IMR-90 (cell line): Measurements from ENCODE around the gene SLC6A17. TPM values are rescaled to one million over a fixed set of nuclear protein-coding genes. Genes with fewer than 3 reads are reported as not detected.

ENCODE experiments used
- ATAC-seq: fragments of 200-7000 bp; cut with Tn5 transposase; 2 replicates; pipeline ENCODE4 v1.9.1; 2020; ENCODE audit warnings: low read depth, mild to moderate bottlenecking, moderate library complexity
- BruUV-seq: library from RNA; stranded (reverse); fragments of 400-500 nt; replicated peaks from 2 replicates; lab custom pipeline; 2021; lab: Mats Ljungman, UMichigan
- CTCF ChIA-PET: fragments of 300-600 bp; formaldehyde crosslinking; extraction: SDS; loops from one replicate; lab custom pipeline; 2021; ENCODE audit warnings: antibody characterized with exemption; lab: Yijun Ruan, JAX
- POLR2A ChIA-PET: fragments of 300-600 bp; sonication (Branson Sonifier 250); formaldehyde crosslinking; loops from one replicate; lab custom pipeline; 2022; ENCODE audit warnings: antibody characterized with exemption; ENCODE audit not compliant: unreplicated experiment; lab: Charles Lee
- DNase-seq: peaks from one replicate; pipeline ENCODE4 v3.0.0; 2013
- H2AFZ ChIP-seq: replicated peaks from 2 replicates; pipeline ENCODE3; 2013; ENCODE audit warnings: low read length, mild to moderate bottlenecking; ENCODE audit not compliant: poor library complexity
- H2AK5ac ChIP-seq: 2 replicates; pipeline ENCODE4 v1.6.1; 2013; ENCODE audit warnings: low read depth, low read length, inconsistent platforms
- H2AK9ac ChIP-seq: replicated peaks from 2 replicates; pipeline ENCODE3; 2013; ENCODE audit warnings: mild to moderate bottlenecking, low read depth, low read length, moderate library complexity; ENCODE audit not compliant: poor library complexity
- H2BK120ac ChIP-seq: 2 replicates; pipeline ENCODE4 v1.6.1; 2013; ENCODE audit warnings: low read depth, low read length, inconsistent platforms
- H2BK15ac ChIP-seq: 3 replicates; pipeline ENCODE4 v1.6.1; 2013; ENCODE audit warnings: low read depth, low read length, inconsistent platforms
- H2BK20ac ChIP-seq: 2 replicates; pipeline ENCODE4 v1.6.1; 2013; ENCODE audit warnings: low read depth, mild to moderate bottlenecking, inconsistent platforms, low read length, moderate library complexity
- H2BK5ac ChIP-seq: 2 replicates; pipeline ENCODE4 v1.6.1; 2013; ENCODE audit warnings: mild to moderate bottlenecking, low read depth, low read length, inconsistent platforms; ENCODE audit not compliant: poor library complexity, severe bottlenecking
- H3K14ac ChIP-seq: replicated peaks from 2 replicates; pipeline ENCODE4 v1.6.1; 2013; ENCODE audit warnings: low read depth, low read length, inconsistent platforms
- H3K18ac ChIP-seq: 2 replicates; pipeline ENCODE4 v1.6.1; 2013; ENCODE audit warnings: low read depth, low read length, control low read depth
- H3K23ac ChIP-seq: 2 replicates; pipeline ENCODE4 v1.6.1; 2013; ENCODE audit warnings: low read depth, low read length, inconsistent platforms
- H3K27ac ChIP-seq: 2 replicates; pipeline ENCODE4 v1.5.1; 2013; ENCODE audit warnings: mild to moderate bottlenecking, control low read depth, low read length; ENCODE audit not compliant: insufficient read depth
- H3K27me3 ChIP-seq: 2 replicates; pipeline ENCODE4 v1.6.1; 2013; ENCODE audit warnings: low read length; ENCODE audit not compliant: control insufficient read depth, insufficient read depth
- H3K36me3 ChIP-seq: 2 replicates; pipeline ENCODE4 v1.6.1; 2013; ENCODE audit warnings: low read length, mixed read lengths; ENCODE audit not compliant: control insufficient read depth, insufficient read depth
- H3K4ac ChIP-seq: 2 replicates; pipeline ENCODE4 v1.6.1; 2013; ENCODE audit warnings: low read depth, low read length, inconsistent platforms
- H3K4me1 ChIP-seq: 2 replicates; pipeline ENCODE4 v1.6.1; 2013; ENCODE audit warnings: low read length, mixed read lengths; ENCODE audit not compliant: control insufficient read depth, insufficient read depth
- H3K4me2 ChIP-seq: 2 replicates; pipeline ENCODE4 v1.6.1; 2013; ENCODE audit warnings: low read depth, mild to moderate bottlenecking, control low read depth, low read length, moderate library complexity
- H3K4me3 ChIP-seq: 2 replicates; pipeline ENCODE4 v1.5.1; 2013; ENCODE audit warnings: low read depth, mild to moderate bottlenecking, control low read depth, low read length, moderate library complexity; ENCODE audit not compliant: insufficient read depth
- H3K56ac ChIP-seq: 2 replicates; pipeline ENCODE4 v1.6.1; 2013; ENCODE audit warnings: low read length, inconsistent platforms; ENCODE audit not compliant: insufficient read depth; ENCODE audit errors: extremely low read depth
- H3K79me1 ChIP-seq, 2 experiments: 2 replicates each; pipeline ENCODE4 v1.6.1; 2013; ENCODE audit warnings: low read length in 2 of 2, inconsistent platforms in 1 of 2, low read depth in 1 of 2
- H3K9ac ChIP-seq: 2 replicates; pipeline ENCODE4 v1.6.1; 2013; ENCODE audit warnings: low read depth, low read length, control low read depth
- H3K9me1 ChIP-seq: 2 replicates; pipeline ENCODE4 v1.6.1; 2013; ENCODE audit warnings: low read length, inconsistent platforms; ENCODE audit not compliant: insufficient read depth
- H3K9me3 ChIP-seq: 2 replicates; pipeline ENCODE4 v1.6.1; 2013; ENCODE audit warnings: low read length; ENCODE audit not compliant: control insufficient read depth, insufficient read depth
- H4K20me1 ChIP-seq: 2 replicates; pipeline ENCODE4 v1.6.1; 2013; ENCODE audit warnings: low read length, inconsistent platforms; ENCODE audit not compliant: insufficient read depth
- H4K5ac ChIP-seq: 2 replicates; pipeline ENCODE4 v1.6.1; 2013; ENCODE audit warnings: mild to moderate bottlenecking, low read depth, low read length, control low read depth
- H4K8ac ChIP-seq, 2 experiments: 2 replicates each; pipeline ENCODE4 v1.6.1; 2013; ENCODE audit warnings: low read depth in 2 of 2, low read length in 2 of 2, control low read depth in 1 of 2, inconsistent platforms in 1 of 2
- H4K91ac ChIP-seq: 2 replicates; pipeline ENCODE4 v1.6.1; 2013; ENCODE audit warnings: low read depth, low read length, inconsistent platforms; ENCODE audit not compliant: insufficient read depth
- BHLHE40 ChIP-seq: fragments of 150-350 bp; IDR thresholded peaks from 2 replicates; pipeline ENCODE4 v1.6.1; 2016; ENCODE audit warnings: mild to moderate bottlenecking, low read depth, low read length
- MAFK ChIP-seq: IDR thresholded peaks from 2 replicates; pipeline ENCODE4 v1.6.1; 2012; ENCODE audit warnings: low read depth, low read length, improper control_type of control experiment
- MAZ ChIP-seq: IDR thresholded peaks from 2 replicates; pipeline ENCODE4 v1.6.1; 2012; ENCODE audit warnings: low read depth, mild to moderate bottlenecking, low read length, improper control_type of control experiment, moderate library complexity, borderline replicate concordance
- MXI1 ChIP-seq: IDR thresholded peaks from 2 replicates; pipeline ENCODE4 v1.6.1; 2012; ENCODE audit warnings: low read depth, mild to moderate bottlenecking, low read length, moderate library complexity, borderline replicate concordance
- NFE2L2 ChIP-seq: fragments of 150-350 bp; IDR thresholded peaks from 2 replicates; pipeline ENCODE4 v1.6.1; 2016; ENCODE audit warnings: low read depth, mild to moderate bottlenecking, low read length
- POLR2A ChIP-seq: IDR thresholded peaks from 2 replicates; pipeline ENCODE4 v1.6.1; 2012; ENCODE audit warnings: mild to moderate bottlenecking, low read depth, low read length
- RCOR1 ChIP-seq: IDR thresholded peaks from 2 replicates; pipeline ENCODE4 v1.6.1; 2012; ENCODE audit warnings: mild to moderate bottlenecking, low read length, improper control_type of control experiment; ENCODE audit not compliant: insufficient replicate concordance
- RFX5 ChIP-seq: IDR thresholded peaks from 2 replicates; pipeline ENCODE4 v1.8.0; 2012; ENCODE audit warnings: low read depth, mild to moderate bottlenecking, low read length, moderate library complexity
- SMC3 ChIP-seq: fragments of 150-350 bp; IDR thresholded peaks from 2 replicates; pipeline ENCODE4 v1.6.1; 2016; ENCODE audit warnings: low read depth, mild to moderate bottlenecking, antibody characterized with exemption, low read length, moderate library complexity
- WGBS, 2 experiments: methylation state at CpG; one replicate each; pipeline versions ENCODE4 v1.1.5 to v1.1.7; 2013; ENCODE audit warnings: missing lambda C conversion rate in 2 of 2; ENCODE audit not compliant: insufficient read length in 1 of 2; ENCODE audit errors: extremely low coverage in 2 of 2; 5-methylcytosine and 5-hydroxymethylcytosine counted together
- dilution Hi-C: fragments of 300-500 bp; cut with HindIII; formaldehyde crosslinking; loops from one replicate; pipeline ENCODE4 v1.14.3; 2018; ENCODE audit warnings: low sequenced_read_pairs; ENCODE audit not compliant: unreplicated experiment
- in situ Hi-C: fragments of 300-500 bp; cut with MboI; formaldehyde crosslinking; loops from 3 replicates; pipeline ENCODE4 v1.14.3; 2019; ENCODE audit warnings: low sequenced_read_pairs, inconsistent platforms, mixed read lengths
- intact Hi-C: fragments of 100-400 bp; cut with micrococcal nuclease; formaldehyde crosslinking; loops from 2 replicates; pipeline ENCODE4 v1.10.0; 2022
- polyA plus RNA-seq, 3 experiments: library from polyadenylated mRNA; depleted of rRNA; stranded (reverse); fragments of >200 nt; gene quantifications; 2 replicates each; pipeline ENCODE4 v1.2.3, GENCODE V29; 2012; ENCODE audit warnings: low replicate concordance in 1 of 3
- total RNA-seq: library from RNA; depleted of rRNA; stranded (reverse); fragments of >200 nt; gene quantifications from 2 replicates; pipeline ENCODE4 v1.2.3, GENCODE V29; 2012
- TF ChIP-seq, protein P1 (sequence below): conservative IDR thresholded peaks from 2 replicates; pipeline ENCODE4 v1.5.1; 2012; ENCODE audit warnings: mild to moderate bottlenecking, low read depth, low read length, improper control_type of control experiment
- TF ChIP-seq, protein P2 (sequence below): fragments of 150-350 bp; IDR thresholded peaks from 2 replicates; pipeline ENCODE4 v1.6.1; 2017; ENCODE audit warnings: mild to moderate bottlenecking, antibody characterized with exemption, low read length, low read depth

Gene SLC6A17
- total and polyA plus RNA-seq, 2 of the 4 experiments (the other 2 are of a cell fraction), result 0.54 to 0.82 TPM

- no peak overlapping the region for H2AK5ac ChIP-seq
- POLR2A ChIA-PET, result no interaction called here
- H4K5ac ChIP-seq, result no peak overlapping the region
- no peak overlapping the region for H3K4me2 ChIP-seq
- H3K14ac ChIP-seq, result no peak overlapping the region
- H3K27ac ChIP-seq, result no peak overlapping the region
- H2AK9ac ChIP-seq, result no peak overlapping the region
- intact Hi-C loops, result loop anchor here (2.0 kb wide), 1 partner anchor 75 kb away; no protein-coding TSS in a partner anchor
- no peaks in the 10 kb centered on the region for H3K36me3 ChIP-seq
- no TSS peak for BruUV-seq
- H3K18ac ChIP-seq, result no peak overlapping the region
- peaks cover 20% of the 10 kb centered on the region for H3K27me3 ChIP-seq
- DNase-seq (no peak), ATAC-seq (no peak)
- no peak overlapping the region for H2BK15ac ChIP-seq
- dilution Hi-C loops, result no loop called here
- no peaks in the 10 kb centered on the region for H3K9me3 ChIP-seq
- H4K20me1 ChIP-seq, result no peaks in the 10 kb centered on the region
- no peak overlapping the region for H3K23ac ChIP-seq
- CTCF ChIA-PET, result interaction anchor here (1.3 kb wide), 1 partner anchor 222 kb away, joined by 4 read pairs; no protein-coding TSS in a partner anchor
- no peak overlapping the region for H2AFZ ChIP-seq
- TF ChIP-seq SMC3 (no peak), RFX5 (no peak), NFE2L2 (no peak), BHLHE40 (no peak), POLR2A (no peak), MAFK (no peak), RCOR1 (no peak), MAZ (no peak), MXI1 (no peak)
- TF ChIP-seq, protein P1, sequence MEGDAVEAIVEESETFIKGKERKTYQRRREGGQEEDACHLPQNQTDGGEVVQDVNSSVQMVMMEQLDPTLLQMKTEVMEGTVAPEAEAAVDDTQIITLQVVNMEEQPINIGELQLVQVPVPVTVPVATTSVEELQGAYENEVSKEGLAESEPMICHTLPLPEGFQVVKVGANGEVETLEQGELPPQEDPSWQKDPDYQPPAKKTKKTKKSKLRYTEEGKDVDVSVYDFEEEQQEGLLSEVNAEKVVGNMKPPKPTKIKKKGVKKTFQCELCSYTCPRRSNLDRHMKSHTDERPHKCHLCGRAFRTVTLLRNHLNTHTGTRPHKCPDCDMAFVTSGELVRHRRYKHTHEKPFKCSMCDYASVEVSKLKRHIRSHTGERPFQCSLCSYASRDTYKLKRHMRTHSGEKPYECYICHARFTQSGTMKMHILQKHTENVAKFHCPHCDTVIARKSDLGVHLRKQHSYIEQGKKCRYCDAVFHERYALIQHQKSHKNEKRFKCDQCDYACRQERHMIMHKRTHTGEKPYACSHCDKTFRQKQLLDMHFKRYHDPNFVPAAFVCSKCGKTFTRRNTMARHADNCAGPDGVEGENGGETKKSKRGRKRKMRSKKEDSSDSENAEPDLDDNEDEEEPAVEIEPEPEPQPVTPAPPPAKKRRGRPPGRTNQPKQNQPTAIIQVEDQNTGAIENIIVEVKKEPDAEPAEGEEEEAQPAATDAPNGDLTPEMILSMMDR, result no peak
- TF ChIP-seq, protein P2, sequence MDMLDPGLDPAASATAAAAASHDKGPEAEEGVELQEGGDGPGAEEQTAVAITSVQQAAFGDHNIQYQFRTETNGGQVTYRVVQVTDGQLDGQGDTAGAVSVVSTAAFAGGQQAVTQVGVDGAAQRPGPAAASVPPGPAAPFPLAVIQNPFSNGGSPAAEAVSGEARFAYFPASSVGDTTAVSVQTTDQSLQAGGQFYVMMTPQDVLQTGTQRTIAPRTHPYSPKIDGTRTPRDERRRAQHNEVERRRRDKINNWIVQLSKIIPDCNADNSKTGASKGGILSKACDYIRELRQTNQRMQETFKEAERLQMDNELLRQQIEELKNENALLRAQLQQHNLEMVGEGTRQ, result no peak
- peaks cover 6% of the 10 kb centered on the region; the same call in 1 of the 2 replicates for H3K4me1 ChIP-seq
- no peak overlapping the region for H4K91ac ChIP-seq
- H3K4me3 ChIP-seq, result no peak overlapping the region
- no peak overlapping the region for H3K56ac ChIP-seq
- no peak overlapping the region for H4K8ac ChIP-seq
- no peak overlapping the region for H2BK120ac ChIP-seq
- H3K4ac ChIP-seq, result no peak overlapping the region
- in situ Hi-C loops, result no loop called here
- no peak overlapping the region for H2BK20ac ChIP-seq
- H3K9ac ChIP-seq, result no peak overlapping the region
- H3K9me1 ChIP-seq, result no peaks in the 10 kb centered on the region; the same call in 1 of the 2 replicates
- no peak overlapping the region for H2BK5ac ChIP-seq
- H3K79me1 ChIP-seq, result no peaks in the 10 kb centered on the region
- 65% methylated on average over 3 of the region's 13 CpGs; no CpG with 5 or more reads in 1 of the 2 experiments for WGBS, 2 experiments
Observed at GRCh38 chr1:110237386-110238152, 87.3 kb downstream of the SLC6A17 start.
